ENCODE measurements around the gene TMEM108.

DNA sequence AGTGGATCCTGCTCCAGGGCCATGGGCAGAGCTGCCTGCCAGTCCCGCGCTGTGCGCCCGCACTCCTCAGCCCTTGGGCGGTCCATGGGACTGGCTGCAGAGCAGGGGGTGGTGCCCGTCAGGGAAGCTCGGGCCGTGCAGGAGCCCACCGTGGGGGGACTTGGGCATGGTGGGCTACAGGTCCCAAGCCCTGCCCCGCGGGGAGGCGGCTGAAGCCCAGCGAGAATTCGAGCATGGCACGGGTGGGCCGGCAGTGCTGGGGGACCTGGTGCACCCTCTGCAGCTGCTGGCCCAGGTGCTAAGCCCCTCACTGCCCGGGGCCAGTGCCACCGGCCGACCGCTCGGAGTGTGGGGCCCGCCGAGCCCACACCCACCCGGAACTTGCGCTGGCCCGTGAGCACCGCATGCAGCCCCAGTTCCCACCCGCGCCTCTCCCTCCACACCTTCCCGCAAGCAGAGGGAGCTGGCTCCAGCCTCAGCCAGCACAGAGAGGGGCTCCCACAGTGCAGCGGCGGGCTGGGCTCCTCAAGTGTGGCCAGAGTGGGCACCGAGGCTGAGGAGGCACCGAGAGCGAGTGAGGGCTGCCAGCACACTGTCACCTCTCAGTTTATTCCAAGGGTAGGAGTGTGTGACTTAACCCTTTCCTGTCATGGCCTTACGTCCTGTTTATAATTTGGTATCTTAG is 129.3 kb downstream of the TMEM108 start:
- no peak for TF ChIP-seq RFX5 (IDR thresholded peaks at IDR 0.05; ENCODE audit: low read depth, low read length)
- no peak for TF ChIP-seq CTCF (conservative IDR thresholded peaks at IDR 0.05; ENCODE audit: low read depth, low read length)
- TF ChIP-seq POLR2A (IDR thresholded peaks at IDR 0.05; ENCODE audit: low read depth, low read length): no peak
- no peak for TF ChIP-seq RAD21 (IDR thresholded peaks at IDR 0.05; ENCODE audit: low read length)
- no peak for TF ChIP-seq MAZ (IDR thresholded peaks at IDR 0.05; ENCODE audit: borderline replicate concordance, low read depth, low read length)
- no peak for TF ChIP-seq ELK1 (IDR thresholded peaks at IDR 0.05; ENCODE audit: borderline replicate concordance, low read depth, low read length)
